GM23338 (cell line): ENCODE measurements around the gene HACL1. TPM values are rescaled to one million over a fixed set of nuclear protein-coding genes. Genes with fewer than 3 reads are reported as not detected.

Source experiments
- CTCF ChIP-seq, 2 experiments: fragments of 200-600 bp in 1 of 2; sonication (generic) in 1 of 2; conservative IDR thresholded peaks; 2 replicates each; pipeline versions ENCODE4 v1.5.1 to v1.6.1; 2016 to 2017; ENCODE audit warnings: antibody characterized with exemption in 2 of 2, low read depth in 2 of 2, mild to moderate bottlenecking in 2 of 2, moderate library complexity in 1 of 2
- EZH2 ChIP-seq: fragments of 200-600 bp; sonication (generic); IDR thresholded peaks from one replicate; pipeline ENCODE4 v1.8.0; 2017; ENCODE audit warnings: antibody characterized with exemption, mild to moderate bottlenecking, low read depth; ENCODE audit not compliant: unreplicated experiment
- EZH2phosphoT487 ChIP-seq: fragments of 200-600 bp; sonication (generic); IDR thresholded peaks from one replicate; pipeline ENCODE4 v1.8.1; 2018; ENCODE audit warnings: antibody characterized with exemption; ENCODE audit not compliant: unreplicated experiment
- NANOG ChIP-seq: IDR thresholded peaks from 2 replicates; pipeline ENCODE4 v1.6.1; 2016; ENCODE audit warnings: antibody characterized with exemption, borderline replicate concordance
- STAT1 ChIP-seq: IDR thresholded peaks from one replicate; pipeline ENCODE4 v1.6.1; 2016; ENCODE audit warnings: antibody characterized with exemption; ENCODE audit not compliant: unreplicated experiment
- ZNF114 ChIP-seq: fragments of 250-450 bp; sonication (Bioruptor Pico); IDR thresholded peaks from 2 replicates; pipeline ENCODE4 v1.5.0; 2020; ENCODE audit warnings: mild to moderate bottlenecking, moderate library complexity
- ZNF331 ChIP-seq: fragments of 250-450 bp; sonication (Bioruptor Pico); IDR thresholded peaks from 2 replicates; pipeline ENCODE4 v1.5.0; 2020; ENCODE audit warnings: low read depth, mild to moderate bottlenecking, moderate library complexity
- ZNF462 ChIP-seq: fragments of 250-450 bp; sonication (Bioruptor Pico); IDR thresholded peaks from 2 replicates; pipeline ENCODE4 v1.5.0; 2020; ENCODE audit warnings: mild to moderate bottlenecking, moderate library complexity
- polyA plus RNA-seq: library from polyadenylated mRNA; unstranded; fragments of >200 nt; fragmentation: Nextera tagmentation; extraction: Ambion mirVana; gene quantifications from 2 replicates; pipeline ENCODE4 v1.2.1, GENCODE V29; 2016
- total RNA-seq: library from RNA; depleted of rRNA; stranded (reverse); fragments of >200 nt; shearing (Covaris generic); gene quantifications from 2 replicates; pipeline ENCODE4 v1.2.3, GENCODE V29; 2014

Gene HACL1
- total and polyA plus RNA-seq, 2 experiments from 2014 or later, result 19.6 to 33.5 TPM

- no peak for TF ChIP-seq ZNF462 (CRISPR knock-in tag)
- no peak for TF ChIP-seq EZH2phosphoT487
- TF ChIP-seq ZNF331 (CRISPR knock-in tag), result no peak
- TF ChIP-seq STAT1, result no peak
- no peak for TF ChIP-seq CTCF (conservative IDR thresholded peaks at IDR 0.05; ENCODE audit: low read depth in 2 of 2)
- TF ChIP-seq NANOG, result no peak
- no peak for TF ChIP-seq ZNF114
- no peak for TF ChIP-seq EZH2
Observed at GRCh38 chr3:15630646-15631350, 29.4 kb upstream of the HACL1 start (continued).
